ENCODE results near the gene MORN1.

Gene MORN1

DNA sequence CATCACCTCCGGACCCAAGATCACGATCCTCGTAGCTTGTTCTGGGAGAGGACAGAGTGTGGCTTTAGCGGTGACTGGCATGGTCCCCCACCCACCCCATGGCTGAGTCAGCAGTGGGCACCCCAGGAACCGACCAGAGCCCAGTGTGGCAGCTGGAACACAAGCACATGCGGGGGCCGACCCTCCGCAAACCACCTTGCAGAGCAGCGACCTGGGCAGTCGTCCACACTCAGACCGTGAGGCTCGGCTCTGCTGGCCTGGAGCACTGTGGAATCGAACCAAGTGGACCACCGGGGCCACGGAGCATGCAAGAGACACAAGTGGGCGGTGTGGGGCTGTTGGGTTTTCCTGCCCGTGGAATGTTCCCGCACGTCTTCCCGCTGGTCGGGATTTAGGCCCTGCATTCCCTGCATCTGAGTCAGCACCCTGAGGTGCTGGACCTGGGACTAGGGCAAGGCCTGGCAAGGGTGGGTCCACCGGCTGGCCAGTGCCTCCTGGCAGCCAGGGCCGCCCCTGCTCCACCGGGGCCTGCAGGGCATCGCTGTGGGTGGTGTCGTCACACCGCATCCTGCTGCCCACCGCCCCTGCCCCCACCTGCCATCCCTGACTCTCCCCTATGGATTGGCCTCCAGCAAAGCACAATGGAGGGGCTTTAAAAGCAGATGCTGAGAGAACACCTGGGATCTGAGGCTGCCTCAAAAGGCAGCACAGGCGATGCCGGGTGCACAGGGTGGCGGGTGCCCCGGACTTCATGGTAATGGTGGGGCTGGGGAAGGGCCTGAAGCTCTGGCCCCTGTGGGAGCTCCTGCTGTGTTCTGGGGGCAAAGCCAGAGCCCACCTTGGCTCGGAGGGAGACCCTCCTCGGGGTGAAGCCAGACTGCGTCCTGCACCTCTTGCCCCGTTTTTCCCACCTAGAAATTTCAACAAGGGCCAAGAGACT is 18.5 kb downstream of the MORN1 start:
- no peak for DNase-seq

DNA sequence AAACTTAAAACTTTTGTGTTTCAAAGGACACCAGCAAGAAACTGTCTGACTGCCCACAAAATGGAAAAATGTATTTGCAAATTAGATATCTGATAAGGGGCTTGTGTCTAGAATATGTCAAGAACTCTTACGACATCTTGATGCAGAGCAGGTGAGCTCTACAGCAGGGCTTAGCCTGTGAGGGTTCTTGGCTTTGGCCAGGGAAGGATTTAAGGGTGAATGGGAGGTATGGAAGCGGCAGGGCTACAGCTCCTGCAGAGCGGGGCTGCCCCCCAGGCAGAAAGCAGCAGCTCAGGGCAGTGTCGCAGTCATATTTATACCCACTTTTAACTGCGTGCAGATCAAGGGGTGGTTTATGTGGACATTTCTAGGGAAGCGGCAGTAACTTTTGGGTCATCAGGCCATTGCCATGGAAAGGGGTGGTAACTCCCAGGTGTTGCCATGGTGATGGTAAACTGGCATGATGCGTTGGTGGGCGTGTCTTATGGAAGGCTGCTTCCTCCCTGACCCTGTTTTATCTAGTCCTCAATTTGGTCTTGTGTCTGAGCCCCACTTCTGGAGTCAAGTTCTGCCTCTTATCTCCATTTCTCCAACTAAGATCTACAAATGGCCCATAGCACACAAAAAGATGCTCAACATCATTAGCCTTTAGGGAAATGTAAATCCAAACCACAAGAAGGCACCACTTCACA is 23.2 kb downstream of the MORN1 start:
- peak; percentile 42 for DNase-seq

DNA sequence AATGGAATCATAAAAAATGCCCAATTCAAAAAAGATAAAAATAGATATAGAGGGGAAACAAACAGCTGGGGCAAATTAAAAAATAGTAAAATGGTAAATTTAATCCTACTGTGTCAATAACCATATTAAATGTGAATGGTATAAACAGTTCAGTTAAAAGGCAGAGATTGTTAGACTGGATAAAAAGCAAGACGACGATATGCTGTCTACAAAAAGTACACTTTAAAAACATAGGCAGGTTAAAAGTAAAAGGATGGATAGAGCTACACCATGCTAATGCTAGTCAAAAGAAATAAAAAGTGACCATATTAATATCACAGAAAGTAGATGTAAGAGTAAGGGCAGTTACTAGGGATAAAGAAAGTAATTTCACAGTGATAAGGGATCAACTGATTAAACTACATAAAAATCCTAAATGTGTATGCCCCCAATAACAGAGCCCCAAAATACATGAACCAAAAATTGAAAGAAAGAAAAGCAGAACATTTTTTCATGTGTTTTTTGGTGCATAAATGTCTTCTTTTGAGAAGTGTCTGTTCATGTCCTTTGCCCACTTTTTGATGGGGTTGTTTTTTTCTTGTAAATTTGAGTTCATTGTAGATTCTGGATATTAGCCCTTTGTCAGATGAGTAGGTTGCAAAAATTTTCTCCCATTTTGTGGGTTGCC is 27.4 kb downstream of the MORN1 start:
- no peak for DNase-seq

DNA sequence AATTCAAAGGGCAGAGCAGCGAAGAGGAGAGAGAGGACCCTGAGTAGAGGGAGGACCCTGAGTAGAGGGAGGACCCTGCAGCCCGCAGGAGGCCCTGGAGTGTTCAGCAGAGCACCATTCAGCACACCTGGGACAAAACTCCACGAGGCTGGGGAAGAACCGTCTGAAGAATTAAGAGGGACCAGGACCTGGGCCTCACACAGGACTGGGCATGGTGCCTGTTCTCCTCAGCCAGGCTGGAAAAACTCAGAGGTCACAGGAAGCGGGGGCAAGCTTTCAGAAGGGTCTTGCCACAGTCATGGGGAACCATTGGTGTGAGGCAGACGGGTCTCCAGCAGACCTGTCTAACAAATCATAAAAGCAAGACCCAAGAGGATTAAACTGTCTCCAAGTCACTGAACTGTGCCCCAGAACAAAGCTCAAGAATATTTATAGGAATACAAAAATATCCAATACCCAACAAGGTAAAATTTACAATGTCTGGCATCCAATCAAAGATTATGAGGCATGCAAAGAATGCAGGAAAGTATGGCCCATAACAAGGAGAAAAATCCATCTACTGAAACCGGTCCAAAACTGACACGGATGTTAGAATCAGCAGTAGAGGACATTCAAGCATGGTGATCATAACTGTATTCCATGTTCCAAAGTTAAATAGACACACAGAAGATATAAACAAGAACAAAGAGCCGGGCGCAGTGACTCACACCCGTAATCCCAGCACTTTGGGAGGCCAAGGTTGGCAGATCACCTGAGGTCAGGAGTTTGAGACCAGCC is 30.6 kb downstream of the MORN1 start:
- DNase-seq: no peak

DNA sequence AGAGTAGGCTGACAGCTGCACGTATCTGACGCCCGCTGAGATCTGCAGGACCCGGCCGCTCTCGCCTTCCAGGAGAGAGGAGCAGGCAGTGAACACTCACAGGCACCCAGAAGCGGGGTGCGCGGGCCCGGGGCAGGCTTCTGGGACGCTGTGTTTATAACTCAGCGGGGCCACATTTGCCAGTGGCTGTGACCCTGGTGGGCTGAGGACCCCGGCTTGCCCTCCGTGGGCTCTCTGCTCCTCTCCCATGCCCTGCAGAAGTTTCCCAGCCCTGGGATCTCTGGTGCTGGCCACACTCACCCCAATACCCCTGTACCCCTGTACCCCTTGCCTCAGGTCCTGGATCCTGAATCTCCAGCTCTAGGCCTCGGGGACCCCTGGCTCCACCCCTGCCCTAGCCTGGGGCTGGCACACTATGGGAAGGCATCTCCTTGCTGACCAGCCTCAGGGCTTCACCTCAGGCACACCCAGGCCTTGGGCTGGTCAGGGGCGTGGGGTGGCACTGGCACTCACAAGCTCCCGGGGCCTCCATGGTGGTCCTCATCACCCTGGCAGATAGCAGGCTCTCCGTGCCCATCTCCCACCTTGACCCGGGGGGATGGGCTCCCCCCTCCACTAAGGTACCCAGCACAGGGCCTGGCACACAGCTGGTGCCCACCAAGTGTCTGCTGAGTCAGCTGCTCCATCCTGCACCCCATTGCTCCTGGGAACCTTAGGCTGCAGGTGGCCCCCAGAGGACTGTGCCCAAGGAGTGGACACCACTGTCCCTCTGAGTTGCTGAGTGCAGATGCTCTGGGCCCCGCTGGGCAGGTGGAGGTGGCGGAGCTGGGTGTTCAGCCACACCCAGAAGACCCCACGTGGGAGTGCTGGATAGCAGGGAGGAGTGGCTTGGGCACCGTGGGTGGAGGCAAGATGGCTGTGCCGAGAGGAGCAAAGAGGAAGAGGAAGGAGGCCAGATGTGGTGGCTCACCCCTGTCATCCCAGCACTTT is 32.4 kb downstream of the MORN1 start:
- no peak for DNase-seq

DNA sequence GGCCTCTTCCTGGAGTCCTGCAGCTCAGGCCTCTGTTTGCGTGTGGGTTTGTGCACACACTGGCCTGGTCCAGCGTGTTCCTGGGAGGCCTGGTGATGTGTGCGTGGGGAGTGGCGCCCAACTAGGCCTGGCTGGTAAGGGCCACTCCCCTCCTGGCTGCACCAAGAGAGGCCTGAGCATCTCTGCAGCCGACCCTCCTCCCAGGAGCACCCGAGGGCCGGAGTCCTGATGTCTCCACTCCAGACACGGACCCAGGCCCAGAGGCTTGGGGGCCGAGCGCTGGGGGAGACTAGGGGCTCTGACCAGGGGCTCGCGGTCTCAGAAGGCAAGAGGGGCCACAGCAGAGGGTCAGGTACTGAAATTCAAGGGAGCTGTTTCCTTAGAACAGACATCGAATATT is 33.3 kb downstream of the MORN1 start:
- DNase-seq: no peak

DNA sequence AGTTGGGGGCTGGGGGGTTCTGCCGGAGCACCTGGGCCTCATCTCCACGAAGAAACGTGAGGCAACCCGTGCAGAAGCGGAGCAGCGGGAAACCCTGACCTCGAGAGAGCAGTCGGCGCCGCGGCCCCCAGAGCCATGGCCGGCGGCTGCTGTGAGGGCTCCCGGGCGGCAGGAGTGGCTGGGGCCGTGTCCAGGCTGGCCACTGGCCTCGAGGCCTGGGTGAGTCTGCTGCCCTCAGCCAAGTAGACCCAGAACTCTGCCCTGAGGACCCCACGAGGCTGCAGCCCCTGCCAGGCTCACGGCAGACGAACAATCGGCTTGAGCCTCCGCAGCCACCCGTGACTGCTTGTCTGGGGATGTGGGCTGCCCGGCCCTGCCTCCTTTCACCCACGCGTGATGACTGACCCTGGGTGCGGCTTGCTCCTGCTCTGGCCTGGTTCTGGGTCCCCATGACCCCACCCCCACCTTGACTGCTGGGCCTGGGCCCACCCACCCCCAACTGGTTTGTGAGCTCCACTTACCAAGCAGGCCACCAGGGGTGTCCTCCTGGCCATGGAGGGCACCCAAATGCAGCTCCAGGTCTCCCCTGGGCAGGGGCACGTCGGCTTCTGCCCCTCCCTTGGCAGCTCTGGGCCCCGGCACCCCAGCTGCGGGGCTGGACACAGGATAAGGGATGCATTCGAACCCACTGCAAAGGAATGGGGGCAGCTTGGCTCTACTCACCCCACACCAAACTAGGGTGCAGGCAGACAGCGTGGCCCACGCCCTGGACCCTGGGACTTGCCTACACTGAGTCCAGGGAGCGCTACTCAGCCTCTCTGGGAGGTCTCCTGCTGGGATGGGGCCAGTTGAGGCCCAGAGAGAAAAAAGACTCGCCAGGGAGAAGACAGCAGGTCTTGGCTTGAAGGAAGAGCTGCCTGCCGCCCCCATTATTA is 34.2 kb downstream of the MORN1 start:
- DNase-seq: no peak

DNA sequence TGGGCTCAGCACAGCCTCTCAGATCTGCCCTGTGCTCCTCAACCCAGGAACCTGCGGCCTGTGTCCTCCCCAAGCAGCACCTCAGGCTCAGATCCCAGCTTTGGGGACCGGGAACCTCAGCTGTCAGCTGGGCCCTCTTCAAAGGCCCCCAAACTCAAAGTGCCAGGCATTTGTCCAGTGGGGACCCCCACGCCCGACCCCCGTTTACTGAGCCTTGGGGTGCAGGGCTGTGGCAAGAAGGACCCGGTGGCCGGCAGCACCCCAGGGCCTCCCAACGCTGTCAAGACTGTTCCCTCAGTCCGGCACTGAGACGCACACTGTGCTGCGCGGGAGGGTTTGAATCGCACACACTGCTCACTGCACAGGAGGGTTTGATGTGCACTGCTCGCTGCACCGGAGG is 35.0 kb downstream of the MORN1 start:
- no peak for DNase-seq

DNA sequence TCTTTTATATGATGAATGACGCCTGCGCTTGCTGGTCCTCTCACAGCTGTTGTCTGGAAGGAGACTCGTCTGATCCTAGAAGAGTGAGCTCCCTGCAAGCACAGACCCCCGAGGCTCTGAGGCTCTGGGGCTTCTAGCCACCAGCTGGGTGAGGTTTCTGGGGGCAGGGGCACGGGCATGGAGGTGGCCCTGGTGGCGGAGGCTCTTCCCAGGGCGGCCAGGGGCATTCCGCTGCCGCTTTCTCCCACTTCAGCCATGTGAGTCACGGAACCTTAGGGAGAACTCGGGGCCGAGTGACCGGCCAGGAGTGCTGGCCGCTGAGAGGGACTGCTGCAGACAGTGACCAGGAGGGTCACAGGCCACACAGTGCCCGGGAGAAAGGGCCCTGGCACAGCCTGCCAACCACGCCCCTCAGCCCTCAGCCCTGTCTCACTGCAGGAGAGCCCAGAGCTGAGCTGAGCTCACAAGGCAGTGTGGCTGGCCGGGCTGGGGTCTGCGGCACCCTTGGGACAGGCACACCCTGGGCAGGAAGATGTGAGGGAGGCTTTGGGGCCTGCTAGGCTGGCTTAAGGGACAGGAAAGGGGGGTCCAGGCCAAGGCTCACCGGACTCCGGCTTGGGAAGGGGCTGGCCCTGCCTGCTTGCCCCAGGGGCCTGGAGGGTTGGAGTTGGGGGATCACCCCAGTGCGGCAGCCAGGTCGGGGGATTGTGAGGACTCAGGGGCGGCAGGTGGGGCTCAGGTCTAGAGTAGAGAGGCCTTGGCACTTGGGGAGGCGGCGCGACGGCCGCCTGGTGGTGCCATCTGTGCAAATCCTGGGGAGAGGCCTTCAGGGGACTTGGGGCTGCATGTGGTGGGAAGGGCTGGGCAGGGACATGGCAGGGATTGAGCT is 35.7 kb downstream of the MORN1 start:
- DNase-seq: no peak

DNA sequence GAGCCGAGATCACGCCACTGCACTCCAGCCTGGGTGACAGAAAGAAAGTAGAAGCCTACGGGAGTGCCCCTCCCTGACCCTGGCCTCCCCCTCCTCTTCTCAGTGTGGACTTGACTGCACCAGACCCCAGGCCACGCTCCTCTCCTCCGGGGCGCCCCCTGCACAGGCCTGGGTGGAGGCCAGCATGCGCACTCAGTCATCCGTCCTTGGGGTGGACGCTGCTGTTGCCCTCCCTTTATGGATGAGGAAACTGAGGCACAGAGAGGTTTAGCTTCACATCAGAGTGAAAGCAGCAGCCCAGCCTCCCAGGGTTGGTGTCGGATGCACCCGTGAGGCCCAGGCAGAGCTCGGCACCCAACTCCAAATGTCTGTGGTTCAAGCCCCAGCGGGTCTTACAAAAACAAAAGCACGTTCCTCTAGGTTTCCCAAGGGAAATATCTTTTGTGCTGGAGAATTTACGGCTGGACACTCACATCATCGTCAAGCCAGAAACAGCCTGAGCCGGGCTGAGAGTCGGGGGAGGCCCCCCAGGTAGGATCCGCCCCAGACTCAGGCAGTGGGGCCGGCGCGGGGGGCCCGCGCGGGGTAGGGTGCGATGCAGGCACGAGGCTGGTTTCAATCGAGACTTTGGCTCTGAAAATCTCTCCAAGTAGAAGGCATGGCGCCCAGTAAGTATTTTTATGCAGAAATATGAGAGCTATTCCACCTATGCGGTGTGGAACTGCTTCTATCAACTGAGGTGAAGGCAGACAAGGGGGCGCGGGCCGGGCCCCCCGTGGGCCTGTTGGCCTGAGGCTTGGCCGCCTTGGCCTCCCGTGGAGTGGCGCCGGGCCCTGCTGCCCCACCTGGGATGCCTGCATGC is 36.6 kb downstream of the MORN1 start:
- no peak for DNase-seq

DNA sequence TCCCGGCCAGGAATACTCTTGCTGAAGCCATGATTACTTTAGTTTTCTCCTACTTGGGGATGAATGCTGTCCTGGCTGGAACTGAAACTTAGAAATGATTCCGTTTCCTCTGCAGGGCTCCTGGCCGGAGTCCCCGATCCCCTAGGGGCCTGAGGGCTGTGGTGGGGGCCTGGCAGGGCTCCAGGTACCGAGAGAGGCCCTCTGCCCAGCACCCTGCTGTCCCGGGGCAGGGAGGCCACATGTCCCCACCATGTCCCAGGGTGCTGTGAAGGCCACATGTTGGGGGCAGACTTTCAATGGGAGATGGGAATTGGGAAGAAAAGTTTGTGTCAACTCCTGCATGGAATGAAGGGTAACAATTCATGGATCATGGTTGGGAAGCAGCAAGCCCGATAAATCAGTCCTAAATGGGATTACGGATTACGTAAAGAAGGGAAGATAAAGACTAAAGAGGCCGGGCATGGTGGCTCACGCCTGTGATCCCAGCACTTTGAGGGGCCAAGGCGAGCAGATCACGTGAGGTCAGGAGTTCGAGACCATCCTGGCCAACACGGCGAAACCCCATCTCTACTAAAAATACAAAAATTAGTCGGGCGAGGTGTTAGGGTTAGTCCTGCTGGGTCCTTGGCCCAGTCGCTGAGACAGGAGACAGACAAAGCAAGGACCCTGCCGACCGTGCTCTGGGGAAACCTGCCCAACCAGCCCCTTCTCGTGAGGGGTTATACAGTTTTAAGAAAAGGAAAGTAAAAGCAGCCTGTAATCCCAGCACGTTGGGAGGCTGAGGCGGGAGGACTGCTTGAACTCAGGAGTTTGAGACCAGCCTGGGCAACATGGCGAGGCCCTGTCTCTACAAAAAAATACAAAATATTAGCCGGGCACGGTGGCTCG is 37.6 kb downstream of the MORN1 start:
- no peak for DNase-seq

DNA sequence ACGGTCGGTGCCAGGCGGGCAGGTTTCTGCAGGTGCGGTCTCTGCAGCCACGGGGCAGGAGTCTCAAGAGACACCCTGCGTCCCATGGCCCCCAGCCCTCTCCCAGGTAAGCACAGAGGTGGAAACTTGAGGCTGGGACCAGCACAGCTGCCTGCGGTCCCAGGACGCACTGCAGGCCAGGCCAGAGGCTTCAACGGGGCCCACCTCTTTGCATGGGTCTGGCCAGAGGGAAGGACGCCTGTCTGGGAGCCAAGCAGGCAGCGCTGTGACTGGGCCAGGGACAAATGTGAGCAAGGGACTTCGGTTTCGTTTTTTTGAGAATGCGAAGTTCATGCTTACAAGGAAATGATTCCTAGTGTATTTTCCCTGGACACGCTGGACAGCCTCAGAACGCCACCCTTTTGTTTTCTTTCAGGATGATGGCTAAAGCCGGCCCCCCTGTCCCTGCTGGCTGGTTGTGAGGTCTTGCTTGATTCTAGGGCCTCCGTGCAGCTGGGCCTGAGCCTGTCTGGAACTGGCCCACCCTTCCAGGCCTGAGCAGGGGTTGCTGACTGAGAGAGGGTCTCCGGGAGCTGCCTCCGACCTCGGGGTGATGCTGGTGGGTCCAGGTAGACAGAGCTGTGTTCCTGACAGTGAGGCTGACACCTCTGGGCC is 38.3 kb downstream of the MORN1 start:
- DNase-seq: no peak

DNA sequence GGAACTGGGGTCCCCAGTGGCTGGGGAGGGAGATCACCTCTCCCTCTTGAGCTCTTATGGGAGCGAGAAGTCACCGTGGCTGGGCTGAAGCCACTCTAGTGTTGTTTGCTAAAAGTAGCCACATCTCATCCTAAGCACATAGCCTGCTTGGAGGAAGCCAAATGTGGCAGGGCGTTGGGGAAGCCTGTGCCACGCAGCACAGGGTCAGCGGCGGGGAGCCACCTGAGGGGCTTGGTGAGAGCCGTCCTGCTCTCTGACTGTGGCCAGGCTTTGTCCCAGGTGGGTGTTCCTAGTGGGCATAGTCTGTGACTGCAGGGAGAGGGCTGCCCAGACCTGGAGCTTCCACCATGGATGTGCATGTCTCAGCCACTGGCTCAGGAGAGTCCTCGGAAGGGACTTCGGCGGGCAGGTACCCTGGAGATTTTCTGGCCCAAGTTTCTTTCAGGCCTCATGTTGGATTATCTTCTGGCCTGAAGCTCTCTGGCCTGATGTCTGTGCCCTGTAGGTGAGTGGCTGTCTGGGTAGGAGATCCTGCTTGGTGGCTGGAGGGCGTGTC is 38.9 kb downstream of the MORN1 start:
- DNase-seq: no peak

DNA sequence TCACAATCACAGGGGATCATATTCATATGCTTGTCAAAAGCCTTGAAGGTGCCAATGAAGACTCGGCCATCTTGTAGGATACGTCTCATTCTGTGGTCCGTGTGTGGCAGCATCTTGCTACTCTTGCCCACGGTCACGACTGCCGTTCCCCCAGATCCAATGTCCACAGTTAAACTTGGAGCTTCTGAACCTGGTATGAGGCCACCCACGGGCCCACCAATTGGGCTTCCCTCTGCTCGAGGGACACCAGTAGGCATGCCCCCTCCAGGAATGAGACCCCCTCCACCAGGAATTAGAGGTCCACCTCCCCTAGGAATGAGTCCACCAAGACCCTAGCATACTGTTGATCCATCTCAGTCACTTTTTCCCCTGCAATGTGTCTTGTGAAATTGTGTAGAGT is 39.6 kb downstream of the MORN1 start:
- no peak for DNase-seq

DNA sequence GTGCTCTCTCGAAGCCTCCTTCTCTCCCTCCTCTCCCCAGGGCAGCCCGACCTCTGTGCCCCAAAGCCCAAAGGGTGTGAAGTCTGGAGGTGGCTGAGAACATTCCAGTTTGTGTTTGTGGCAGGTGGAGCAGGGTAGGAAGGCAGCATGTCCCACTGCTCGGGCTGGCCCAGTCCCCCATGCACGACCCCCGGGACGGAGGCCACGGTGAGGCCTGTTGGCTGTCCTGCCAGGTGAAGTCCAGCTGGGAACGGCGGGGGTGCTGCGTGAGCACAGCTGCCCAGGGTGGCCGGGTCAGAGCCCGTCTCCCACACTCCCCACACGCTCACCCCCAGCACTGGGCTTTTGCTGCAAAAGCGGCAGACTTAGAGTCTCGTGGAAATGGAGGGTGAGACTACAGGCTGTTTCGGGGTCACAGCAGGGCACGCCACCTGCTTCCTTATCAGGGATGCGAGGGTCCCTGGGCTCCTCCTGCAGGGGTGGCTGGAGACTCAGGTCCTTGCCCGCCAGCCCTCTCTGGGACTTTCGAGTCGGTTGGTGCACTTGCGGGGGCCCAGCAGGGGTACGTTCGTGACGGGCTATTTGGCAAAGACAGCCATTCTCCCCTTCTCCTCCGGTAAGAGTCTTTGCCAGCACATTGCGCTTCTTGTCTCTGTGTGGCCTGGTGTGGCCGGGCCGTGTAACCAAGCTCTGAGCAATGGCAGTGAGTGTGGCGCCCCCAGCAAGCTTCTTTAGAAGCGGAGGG is 40.3 kb downstream of the MORN1 start:
- no peak for DNase-seq

DNA sequence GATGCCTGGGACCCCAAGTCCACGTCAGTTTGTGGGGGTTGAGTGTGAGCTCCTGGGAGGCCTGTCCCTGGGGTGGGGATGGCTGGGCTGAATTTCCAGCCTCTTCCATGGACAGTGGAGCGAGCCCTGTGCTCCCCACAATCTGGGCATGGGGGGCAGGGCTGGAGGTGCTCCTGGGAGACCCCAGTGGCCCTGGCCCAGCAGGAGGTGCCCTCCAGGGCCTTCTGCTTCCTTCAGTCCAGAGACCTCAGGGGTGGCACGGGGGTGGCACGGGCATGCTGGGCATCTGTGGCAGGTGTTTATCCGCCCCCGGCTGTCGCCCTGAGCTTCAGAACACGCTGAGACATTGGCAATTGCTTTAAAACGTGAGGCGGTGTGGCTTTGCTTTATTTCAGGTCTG is 40.9 kb downstream of the MORN1 start:
- no peak for DNase-seq

All from hematopoietic multipotent progenitor cell treated with erythropoietin and hydrocortisone succinate and interleukin-3 and kit ligand, for 8 days (in vitro differentiated cells).